Measurements from ENCODE around the gene CSTF3.
"Not testable (repeated sequence)": the region's sequence is repeated elsewhere in the genome, so short reads cannot be mapped to it uniquely, and the experiment has no call there.

CSTF3 gene

GRCh38 chr11:33160587-33160986 lies 693 bp downstream of the CSTF3 start:
- DNase-seq (ENCODE audit: low read depth): no peak

GRCh38 chr11:33160136-33160535 lies 1.1 kb downstream of the CSTF3 start:
- no peak for DNase-seq (ENCODE audit: low read depth)

- not testable (repeated sequence) for DNase-seq (ENCODE audit: low read depth)
Measured at GRCh38 chr11:33159378-33159867, 1.9 kb downstream of the CSTF3 start.

- no peak for DNase-seq (ENCODE audit: low read depth)
Measured at GRCh38 chr11:33158596-33159275, 2.5 kb downstream of the CSTF3 start.

GRCh38 chr11:33157103-33158027 lies 3.9 kb downstream of the CSTF3 start:
- no peak for DNase-seq (ENCODE audit: low read depth)

GRCh38 chr11:33151399-33151798 lies 9.9 kb downstream of the CSTF3 start:
- no peak for DNase-seq (ENCODE audit: low read depth)

- DNase-seq (ENCODE audit: low read depth): no peak
Measured at GRCh38 chr11:33147559-33147958, 13.7 kb downstream of the CSTF3 start.

GRCh38 chr11:33135768-33136443 lies 25.4 kb downstream of the CSTF3 start:
- no peak for DNase-seq (ENCODE audit: low read depth)

- no peak for DNase-seq (ENCODE audit: low read depth)
Measured at GRCh38 chr11:33135216-33135615, 26.1 kb downstream of the CSTF3 start.

- no peak for DNase-seq (ENCODE audit: low read depth)
Measured at GRCh38 chr11:33134276-33134675, 27.0 kb downstream of the CSTF3 start.

GRCh38 chr11:33133761-33134160 lies 27.5 kb downstream of the CSTF3 start:
- no peak for DNase-seq (ENCODE audit: low read depth)

- no peak for DNase-seq (ENCODE audit: low read depth)
Measured at GRCh38 chr11:33132510-33132909, 28.8 kb downstream of the CSTF3 start.

- DNase-seq (ENCODE audit: low read depth): no peak
Measured at GRCh38 chr11:33128739-33129138, 32.5 kb downstream of the CSTF3 start.

GRCh38 chr11:33125611-33126010 lies 35.7 kb downstream of the CSTF3 start:
- DNase-seq (ENCODE audit: low read depth): no peak

GRCh38 chr11:33125025-33125424 lies 36.3 kb downstream of the CSTF3 start:
- DNase-seq (ENCODE audit: low read depth): no peak

- DNase-seq (ENCODE audit: low read depth): not testable (repeated sequence)
Measured at GRCh38 chr11:33122696-33123095, 38.6 kb downstream of the CSTF3 start.

- no peak for DNase-seq (ENCODE audit: low read depth)
Measured at GRCh38 chr11:33116535-33116934, 44.7 kb downstream of the CSTF3 start.

- DNase-seq (ENCODE audit: low read depth): no peak
Measured at GRCh38 chr11:33110083-33110482, 51.2 kb downstream of the CSTF3 start.

GRCh38 chr11:33109294-33109895 lies 51.9 kb downstream of the CSTF3 start:
- DNase-seq (ENCODE audit: low read depth): no peak

GRCh38 chr11:33103836-33104235 lies 57.4 kb downstream of the CSTF3 start:
- DNase-seq (ENCODE audit: low read depth): no peak

- no peak for DNase-seq (ENCODE audit: low read depth)
Measured at GRCh38 chr11:33094157-33094556, 67.1 kb downstream of the CSTF3 start.

- no peak for DNase-seq (ENCODE audit: low read depth)
Measured at GRCh38 chr11:33089776-33090175, 71.5 kb downstream of the CSTF3 start.
